HL-60 (cell line): Measurements from ENCODE around the gene TMOD1.

Experiments
- CTCF ChIP-seq: IDR thresholded peaks from one replicate; pipeline ENCODE4 v1.5.1; 2011; ENCODE audit warnings: low read length, control low read depth, inconsistent platforms; ENCODE audit not compliant: insufficient read depth
- GABPA ChIP-seq: IDR thresholded peaks from 2 replicates; pipeline ENCODE4 v1.6.1; 2012; ENCODE audit warnings: low read depth
- POLR2AphosphoS5 ChIP-seq: IDR thresholded peaks from 2 replicates; pipeline ENCODE4 v1.6.1; 2012; ENCODE audit warnings: low read depth
- REST ChIP-seq: IDR thresholded peaks from 2 replicates; pipeline ENCODE4 v1.6.1; 2012; ENCODE audit warnings: low read depth; ENCODE audit not compliant: insufficient replicate concordance
- SPI1 ChIP-seq: IDR thresholded peaks from 2 replicates; pipeline ENCODE4 v1.6.1; 2012; ENCODE audit warnings: low read depth, mild to moderate bottlenecking, borderline replicate concordance

GRCh38 chr9:97556036-97556720 lies 54.7 kb downstream of the TMOD1 start:
- no peak for TF ChIP-seq CTCF
- TF ChIP-seq POLR2AphosphoS5 = no peak
- TF ChIP-seq SPI1 = no peak
- no peak for TF ChIP-seq REST
- no peak for TF ChIP-seq GABPA
